B cell (primary cell): ENCODE measurements around the gene FAM114A1.

Experiments used
- EZH2 ChIP-seq: IDR thresholded peaks from 2 replicates; pipeline ENCODE4 v1.6.1; 2012; ENCODE audit warnings: borderline replicate concordance, low read depth, mild to moderate bottlenecking, moderate library complexity, low read length; ENCODE audit not compliant: insufficient read depth, poor library complexity, severe bottlenecking
- TF ChIP-seq, protein P1 (sequence below): fragments of 200-600 bp; IDR thresholded peaks from one replicate; pipeline ENCODE4 v1.8.0; 2022; ENCODE audit warnings: antibody characterized with exemption, mild to moderate bottlenecking

DNA sequence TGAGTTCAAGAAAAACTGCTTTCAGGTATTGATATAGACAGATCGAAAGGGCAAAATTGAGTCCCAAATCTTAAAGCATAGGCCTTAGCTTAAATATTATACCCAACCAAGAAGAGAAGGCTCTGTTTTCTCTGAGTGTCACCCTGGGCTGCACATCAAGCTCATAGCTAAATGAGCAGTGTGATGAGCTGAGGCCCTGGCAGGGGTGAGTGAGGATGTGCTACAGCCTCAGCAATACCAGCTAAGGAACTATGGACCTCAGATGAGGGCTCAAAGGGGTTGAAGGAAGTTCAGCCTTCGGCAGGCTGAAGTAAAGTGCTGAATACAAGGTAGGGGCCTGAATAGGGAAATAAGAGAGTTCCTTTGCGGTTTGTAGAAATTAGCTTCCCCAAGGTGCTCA is 79.3 kb downstream of the FAM114A1 start:
- TF ChIP-seq, protein P1, sequence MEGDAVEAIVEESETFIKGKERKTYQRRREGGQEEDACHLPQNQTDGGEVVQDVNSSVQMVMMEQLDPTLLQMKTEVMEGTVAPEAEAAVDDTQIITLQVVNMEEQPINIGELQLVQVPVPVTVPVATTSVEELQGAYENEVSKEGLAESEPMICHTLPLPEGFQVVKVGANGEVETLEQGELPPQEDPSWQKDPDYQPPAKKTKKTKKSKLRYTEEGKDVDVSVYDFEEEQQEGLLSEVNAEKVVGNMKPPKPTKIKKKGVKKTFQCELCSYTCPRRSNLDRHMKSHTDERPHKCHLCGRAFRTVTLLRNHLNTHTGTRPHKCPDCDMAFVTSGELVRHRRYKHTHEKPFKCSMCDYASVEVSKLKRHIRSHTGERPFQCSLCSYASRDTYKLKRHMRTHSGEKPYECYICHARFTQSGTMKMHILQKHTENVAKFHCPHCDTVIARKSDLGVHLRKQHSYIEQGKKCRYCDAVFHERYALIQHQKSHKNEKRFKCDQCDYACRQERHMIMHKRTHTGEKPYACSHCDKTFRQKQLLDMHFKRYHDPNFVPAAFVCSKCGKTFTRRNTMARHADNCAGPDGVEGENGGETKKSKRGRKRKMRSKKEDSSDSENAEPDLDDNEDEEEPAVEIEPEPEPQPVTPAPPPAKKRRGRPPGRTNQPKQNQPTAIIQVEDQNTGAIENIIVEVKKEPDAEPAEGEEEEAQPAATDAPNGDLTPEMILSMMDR: no peak
- no peak for TF ChIP-seq EZH2
